DMS 273 (cell line): ENCODE data around the gene HRCT1.
A peak's percentile ranks its signal among the peaks of the same experiment; 100 is the strongest.
"Not testable (repeated sequence)": the region's sequence is repeated elsewhere in the genome, so short reads cannot be mapped to it uniquely, and the experiment has no call there.

Experiments
- DNase-seq: peaks from one replicate; lab custom pipeline; 2025; ENCODE audit not compliant: unreplicated experiment; lab: John Stamatoyannopoulos, UW

HRCT1 gene

DNA sequence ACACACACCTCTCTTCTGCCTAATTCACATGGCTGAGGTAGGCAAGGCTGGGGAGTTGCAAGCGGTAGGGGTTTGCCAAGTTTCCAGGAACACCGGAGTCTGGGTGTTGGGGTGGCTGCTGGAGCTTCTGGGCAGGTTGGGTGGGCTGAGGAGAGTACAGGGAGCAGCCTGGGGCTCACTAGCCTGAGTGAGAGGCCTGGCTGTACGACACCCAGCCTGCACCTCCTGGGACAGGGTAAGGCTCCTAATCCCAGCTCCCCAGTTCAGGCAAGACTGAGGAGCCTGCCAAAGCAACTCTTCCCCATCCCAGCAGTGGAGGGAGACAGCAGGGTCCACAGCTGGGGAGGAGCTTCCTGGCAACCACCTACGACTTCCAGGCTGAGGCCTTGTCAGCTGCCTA lies 11.3 kb downstream of the HRCT1 start:
- no peak for DNase-seq

DNA sequence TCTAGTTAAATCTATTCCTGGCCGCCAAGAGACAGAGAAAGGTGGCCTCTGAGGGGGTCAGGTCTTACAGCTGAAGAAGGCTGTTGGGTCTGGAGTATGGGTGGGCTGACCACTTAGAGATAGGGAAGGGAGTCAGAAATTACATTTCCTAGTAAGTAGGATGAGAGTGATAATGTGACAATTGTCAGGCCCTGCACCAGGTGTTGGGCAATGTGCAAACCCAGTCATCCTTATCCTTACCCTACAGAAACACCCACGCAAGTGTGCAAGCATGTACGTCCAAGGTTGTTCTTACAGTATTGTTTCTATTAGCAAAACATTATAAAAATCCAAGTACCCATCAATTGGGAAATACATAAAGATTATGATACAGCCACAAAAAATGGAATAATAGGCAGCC lies 12.8 kb downstream of the HRCT1 start:
- DNase-seq = no peak

DNA sequence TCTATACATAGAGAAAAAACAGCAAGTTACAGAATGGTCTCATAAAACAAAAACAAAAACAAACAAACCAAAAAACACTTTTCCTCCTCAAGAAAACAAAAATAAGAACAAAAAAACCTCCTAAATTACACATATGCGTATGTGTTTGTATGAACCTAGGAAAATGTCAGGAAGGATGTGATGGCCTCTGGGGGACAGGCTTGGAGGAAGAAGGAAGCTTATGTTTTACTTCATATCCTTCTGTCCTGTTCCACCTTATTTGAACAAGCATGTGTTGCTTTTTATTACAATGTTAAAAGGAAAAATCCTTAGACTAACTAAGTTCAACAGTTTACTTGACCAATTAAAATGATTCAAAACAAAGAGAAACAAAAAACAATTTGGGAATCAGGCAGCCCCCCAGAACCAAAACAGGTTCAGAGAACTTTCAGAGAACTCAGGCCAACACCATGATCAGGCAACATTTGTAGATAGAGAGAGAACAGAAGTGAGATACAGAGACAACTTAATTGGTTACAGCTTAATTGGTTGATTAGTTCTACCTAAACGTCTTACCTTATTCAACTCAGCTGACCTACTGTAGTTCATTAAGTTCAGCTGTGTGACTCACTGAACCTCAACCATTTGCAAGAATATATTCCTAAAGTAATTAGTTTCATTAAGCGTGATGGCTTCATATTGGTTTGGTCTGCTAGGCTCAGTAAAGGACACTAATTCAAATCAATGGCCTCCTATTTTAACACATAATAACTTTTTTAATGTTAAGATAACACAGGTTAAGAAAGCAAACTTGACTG lies 13.4 kb downstream of the HRCT1 start:
- no peak for DNase-seq

DNA sequence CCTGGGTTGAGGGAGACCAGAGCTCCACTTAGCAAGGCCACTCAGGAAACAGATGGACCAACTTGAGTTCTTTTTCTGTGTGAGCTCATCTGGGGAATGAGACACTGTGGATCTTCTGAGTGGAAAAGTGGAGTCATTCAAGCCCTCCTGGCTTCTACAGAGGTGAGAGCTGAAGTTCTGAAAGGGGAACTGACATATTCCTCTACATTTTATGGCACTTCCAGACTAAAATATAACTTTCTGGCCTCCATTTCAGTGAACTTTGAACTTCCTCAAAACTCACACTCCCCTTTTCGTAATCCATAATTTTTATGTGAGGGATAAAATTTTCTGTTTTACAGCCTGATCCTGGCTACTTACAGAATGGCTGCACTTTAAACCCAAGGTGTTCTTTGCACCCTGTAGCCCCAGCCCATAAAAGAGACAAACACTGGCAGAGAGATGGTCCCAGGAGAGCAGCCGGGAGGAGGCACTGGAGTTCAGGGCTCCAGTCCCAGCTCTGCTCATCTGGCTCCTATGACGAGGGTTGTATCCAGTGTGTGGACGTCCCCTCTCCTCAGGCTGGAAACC lies 14.1 kb downstream of the HRCT1 start:
- peak; percentile 23 for DNase-seq

DNA sequence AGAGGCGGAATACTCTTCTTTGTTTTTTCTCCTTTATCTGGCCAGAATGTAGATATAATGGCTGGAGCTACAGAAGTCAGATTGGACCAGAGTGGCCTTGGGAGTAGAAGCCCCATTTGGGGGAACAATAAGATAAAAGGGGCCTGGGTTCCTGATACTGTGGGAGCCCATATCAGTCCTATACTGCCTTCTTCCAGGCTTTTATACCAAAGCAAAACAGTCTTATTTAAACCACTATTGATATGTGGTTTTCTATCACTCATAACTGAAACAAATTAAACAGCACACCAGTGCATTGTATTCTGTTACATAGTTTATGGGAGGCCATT lies 17.6 kb downstream of the HRCT1 start:
- DNase-seq = no peak

DNA sequence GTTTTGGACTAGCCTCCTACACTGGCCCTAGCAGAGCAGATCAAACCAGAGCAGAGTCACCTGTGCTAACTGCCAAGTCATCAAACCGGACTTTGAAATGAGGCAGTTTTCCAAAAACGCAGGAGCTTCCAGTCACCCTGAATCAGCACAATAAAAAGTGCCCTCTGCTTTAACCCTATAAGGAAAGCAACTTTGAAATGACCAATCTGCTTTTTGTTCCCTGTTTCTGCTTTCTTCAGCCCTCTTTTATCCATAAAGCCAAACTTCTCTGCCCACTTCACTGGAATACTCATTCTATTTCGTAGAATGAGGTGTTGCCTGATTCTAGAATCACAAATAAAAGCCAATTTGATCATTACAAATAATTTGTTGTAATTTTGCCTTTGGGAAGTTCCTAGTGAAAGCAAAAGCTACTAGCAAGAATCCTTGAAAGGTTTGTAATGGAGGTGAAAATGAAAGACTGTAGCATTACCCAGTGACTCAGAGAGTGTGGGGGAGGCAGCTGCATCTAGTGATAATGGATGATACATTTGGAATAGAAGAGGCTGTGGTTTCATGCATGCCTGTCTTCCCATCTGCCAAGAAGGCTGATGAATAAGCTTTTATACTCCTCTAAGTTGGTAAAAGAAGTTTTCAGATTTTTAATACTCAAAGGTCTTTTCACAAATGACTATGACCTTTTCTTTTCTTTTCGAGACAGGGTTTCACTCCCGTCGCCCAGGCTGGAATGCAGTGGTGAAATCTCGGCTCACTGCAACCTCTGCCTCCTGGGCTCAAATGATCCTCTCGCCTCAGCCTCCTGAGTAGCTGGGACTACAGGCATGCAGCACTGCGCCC lies 18.1 kb downstream of the HRCT1 start:
- peak; percentile 36 for DNase-seq

DNA sequence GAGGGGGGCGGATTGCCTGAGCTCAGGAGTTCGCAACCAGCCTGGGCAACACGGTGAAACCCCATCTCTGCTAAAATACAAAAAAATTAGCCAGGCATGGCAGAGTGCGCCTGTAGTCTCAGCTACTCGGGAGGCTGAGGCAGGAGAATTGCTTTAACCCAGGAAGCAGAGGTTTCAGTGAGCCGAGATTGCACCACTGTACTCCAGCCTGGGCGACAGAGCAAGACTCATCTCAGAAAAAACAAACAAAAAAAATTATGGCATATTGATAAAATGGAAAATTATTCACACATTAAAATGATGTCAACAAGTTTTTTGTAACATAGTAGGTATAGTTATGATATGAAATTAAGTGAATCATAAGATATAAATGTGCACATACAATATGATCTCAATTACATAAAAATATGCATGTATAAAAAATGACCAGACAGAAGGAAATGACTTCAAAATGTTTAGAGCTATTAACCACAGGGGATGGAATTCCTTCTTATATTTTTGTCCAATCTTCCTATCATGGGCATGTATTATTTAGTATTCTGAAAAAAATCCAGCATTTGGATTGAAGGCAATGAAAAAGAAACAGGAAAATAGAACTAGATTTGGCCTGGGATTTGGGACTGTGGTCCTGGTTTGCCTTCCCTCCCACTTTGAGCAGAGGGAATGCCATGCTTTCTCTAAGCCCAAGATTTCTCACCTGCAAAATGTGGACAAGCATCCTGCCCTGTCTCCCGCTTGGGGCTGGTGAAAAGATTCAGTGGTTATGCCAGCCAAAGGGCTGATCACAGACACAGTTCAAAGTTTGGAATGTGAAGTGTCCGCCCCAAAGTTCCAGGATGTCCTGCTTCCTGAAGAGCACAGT lies 22.8 kb downstream of the HRCT1 start:
- DNase-seq = no peak

DNA sequence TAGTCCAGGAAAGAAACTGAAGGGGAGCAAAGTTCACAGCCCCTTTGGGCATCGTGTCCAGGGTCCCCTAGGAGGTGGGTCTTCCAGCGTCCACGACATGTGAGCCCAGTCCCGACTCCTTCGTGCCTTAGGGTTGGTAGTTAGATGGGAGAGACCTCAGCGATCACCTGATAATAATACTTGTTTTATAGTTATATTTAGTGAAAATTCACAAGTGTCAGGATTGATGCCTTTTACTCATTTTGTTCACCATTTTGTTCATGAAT lies 23.4 kb downstream of the HRCT1 start:
- DNase-seq = no peak

DNA sequence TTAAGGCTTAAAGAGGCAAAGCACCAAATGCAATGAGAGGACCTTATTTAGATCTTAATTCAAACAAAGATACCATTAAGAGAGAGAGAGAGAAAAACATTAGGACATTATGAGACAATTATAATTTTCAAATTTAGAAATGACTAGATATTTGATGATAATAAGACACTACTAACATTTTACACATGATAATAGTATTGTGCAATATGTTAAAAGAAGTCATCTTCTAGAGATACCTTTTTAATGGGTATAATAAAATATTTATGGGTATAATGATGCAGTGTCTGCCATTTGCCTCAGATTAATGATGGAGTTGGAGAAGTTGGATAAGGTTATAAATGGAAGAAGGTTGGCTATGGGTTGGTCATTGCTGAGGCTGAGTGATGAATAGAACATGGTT lies 24.5 kb downstream of the HRCT1 start:
- DNase-seq = no peak

DNA sequence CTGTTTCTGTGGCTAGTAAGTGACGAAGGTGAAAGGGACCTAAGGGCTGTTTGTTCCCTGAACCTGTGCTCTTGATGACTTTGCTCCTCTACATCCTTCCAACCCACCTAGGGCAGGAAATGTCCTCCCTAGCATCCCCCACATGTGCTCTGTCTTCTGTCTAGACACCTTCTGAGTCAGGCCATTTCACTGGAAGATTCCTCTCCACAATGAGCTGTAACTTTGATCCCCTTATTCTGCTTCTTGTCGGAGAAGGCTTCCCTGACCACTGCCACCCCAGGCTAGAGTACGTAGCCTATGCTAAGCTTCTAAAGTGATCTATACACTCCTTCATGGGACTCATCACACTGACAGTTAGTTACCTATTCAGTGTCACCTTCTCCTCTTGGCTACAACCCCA lies 25.0 kb downstream of the HRCT1 start:
- DNase-seq = no peak

DNA sequence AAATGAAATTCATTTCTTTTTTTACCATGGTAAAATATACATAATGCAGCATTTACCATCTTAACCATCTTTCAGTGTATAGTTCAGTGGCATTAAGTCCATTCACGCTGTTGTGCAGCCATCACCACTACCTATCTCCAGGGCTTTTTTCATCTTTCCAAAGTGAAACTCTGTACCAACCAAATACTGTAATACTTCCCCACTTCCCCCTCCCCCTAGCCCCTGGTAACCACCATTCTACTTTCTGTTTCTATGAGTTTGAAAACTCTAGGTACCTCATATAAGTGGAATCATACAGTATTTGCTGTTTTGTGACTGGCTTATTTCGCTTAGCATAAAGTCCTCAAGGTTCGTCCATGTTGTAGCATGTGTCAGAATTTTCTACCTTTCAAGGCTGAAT lies 26.7 kb downstream of the HRCT1 start:
- no peak for DNase-seq

DNA sequence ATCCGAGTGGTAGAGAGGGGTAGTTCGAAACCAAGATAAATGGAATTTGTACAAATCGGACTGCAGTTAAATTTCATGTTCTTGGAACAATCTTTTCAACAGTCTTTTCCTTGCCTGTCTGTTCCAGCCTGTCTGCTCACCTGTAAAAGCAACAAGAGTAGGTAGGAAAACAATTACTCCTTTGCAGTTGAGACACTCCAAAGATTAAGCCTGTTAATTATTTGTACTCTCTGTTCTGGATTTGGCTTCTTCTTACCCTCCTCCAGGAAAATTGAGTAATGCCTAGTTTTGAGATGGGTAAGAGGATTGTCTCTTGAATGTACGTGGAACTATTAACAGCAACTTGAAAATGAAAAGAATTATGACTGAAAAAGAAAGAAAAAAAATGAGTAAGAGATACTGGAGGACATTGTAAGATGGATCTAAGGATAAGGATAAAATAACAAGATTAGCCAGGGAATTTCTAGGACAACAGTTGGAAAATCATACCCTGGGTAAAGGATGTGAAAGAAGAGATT lies 27.6 kb downstream of the HRCT1 start:
- DNase-seq = no peak

DNA sequence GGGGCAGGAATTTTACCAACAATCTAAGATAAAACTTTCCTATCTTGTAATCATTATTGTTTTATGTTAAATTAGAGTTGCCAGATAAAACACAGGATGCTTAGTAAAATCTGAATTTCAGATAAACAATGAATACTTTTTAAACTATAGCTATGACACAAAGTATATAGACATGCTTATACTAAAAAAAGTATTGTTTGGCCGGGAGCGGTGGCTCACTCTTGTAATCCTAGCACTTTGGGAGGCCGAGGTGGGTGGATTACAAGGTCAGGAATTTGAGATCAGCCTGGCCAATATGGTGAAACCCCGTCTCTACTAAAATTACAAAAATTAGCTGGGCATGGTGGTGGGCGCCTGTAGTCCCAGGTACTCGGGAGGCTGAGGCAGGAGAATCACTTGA lies 28.1 kb downstream of the HRCT1 start:
- DNase-seq = not testable (repeated sequence)

DNA sequence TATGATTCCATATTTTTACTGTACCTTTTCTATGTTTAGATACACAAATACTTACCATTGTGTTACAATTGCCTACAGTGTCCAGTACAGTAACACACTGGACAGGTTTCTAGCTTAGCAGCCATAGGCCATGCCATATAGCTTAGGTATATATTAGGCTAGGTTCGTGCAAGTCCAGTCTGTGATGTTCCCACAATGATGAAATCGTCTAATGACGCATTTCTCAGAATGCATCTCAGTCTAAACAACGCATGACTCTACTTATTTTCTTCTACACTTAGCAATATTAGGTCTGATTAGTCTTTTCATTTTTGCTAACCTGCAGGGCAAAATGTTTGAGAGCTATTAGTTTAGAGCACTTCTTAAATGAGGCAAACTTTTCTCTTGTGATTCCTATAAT lies 29.3 kb downstream of the HRCT1 start:
- DNase-seq = no peak

DNA sequence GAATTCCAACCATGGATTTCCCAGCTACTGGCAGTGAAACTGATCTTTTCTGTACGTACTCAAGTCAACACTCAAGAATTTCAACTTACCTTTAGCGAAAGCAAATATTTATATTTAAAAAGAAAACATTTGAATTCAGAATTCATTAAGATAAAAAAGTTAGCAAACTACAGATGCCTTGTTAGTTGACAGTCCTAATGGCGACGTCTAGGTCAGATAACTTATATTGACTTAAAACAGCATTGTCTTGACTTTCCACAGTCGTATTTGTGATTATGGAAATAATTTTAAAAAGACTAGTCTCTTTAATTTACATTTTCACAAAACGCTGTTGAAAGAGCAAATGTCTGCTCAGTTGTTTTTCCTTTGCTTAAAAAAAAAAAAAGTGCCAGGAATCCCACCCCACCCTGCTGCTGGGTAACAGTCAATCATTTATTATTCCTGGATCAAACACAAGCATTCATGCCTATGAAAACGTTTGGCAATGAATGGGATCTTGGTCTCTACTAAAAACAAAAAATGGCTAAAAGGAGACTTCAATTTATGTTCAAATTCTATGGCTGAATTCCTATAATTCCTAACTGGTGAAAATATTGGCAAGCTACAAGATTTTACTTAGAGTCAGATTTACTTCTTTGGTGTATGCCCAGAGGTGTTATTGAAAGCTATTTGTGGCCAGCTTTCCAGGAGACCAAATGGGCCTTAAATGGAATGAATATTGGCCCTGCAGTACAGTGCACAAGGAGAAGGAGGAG lies 29.9 kb downstream of the HRCT1 start:
- DNase-seq = no peak

DNA sequence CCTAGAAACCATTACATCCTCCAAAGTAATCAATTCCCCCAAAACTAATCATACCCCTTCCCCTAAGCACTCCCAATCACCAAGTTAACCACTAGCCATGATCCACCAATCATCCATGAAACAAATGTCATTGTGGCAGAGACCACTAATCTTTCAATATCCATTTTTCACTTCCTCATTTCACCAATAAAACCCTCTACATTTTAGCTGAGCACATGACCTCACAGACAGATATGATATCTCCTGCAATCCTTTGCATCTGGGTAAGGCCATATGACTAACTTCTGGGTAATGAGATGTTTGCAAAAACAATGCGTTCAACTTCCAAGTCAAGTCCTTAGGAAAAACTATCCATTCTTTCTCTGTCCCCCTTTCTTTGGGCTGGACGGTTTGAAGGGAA lies 31.2 kb downstream of the HRCT1 start:
- DNase-seq = no peak

DNA sequence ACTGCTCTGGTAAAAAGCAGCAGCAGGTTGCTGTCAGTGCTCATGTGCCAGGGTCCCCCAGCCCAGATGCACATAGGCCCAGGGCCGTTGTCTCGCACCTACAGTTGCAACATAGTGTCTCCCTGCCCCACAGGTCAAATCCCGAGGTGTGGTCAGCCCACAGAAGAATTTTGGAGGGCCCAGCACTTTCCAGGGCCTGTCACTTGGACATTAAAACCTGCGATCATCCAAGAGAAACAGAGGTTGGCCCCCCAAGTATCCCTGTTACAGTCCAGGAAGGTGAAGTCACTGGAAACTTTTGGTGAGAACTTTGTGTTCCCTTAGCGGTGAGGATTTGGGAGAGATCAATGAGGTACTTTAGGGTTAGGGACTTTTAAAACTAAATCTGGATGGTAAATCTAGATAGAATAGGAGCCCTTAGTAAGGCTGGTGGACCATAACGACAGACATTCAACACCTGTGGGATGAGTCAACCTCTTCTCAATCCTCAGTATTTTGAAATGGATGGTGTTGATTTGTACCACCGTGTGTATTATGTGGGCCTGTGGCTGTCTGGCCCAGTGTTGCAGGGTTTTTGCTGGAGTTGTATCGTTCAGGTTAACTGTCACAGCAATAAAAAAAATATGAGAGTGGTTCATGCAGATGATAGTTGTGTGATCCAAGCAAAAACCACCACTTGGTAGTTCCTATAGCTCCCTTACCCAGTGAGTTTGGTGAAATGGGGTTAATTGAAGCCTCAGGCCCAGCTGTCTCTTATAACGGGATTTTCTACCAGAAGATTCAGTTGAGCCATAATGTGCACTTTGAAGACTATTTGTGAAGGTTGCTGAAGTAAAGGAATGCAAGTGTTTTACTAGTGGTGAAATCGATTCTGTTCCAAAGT lies 32.7 kb downstream of the HRCT1 start:
- DNase-seq = no peak

DNA sequence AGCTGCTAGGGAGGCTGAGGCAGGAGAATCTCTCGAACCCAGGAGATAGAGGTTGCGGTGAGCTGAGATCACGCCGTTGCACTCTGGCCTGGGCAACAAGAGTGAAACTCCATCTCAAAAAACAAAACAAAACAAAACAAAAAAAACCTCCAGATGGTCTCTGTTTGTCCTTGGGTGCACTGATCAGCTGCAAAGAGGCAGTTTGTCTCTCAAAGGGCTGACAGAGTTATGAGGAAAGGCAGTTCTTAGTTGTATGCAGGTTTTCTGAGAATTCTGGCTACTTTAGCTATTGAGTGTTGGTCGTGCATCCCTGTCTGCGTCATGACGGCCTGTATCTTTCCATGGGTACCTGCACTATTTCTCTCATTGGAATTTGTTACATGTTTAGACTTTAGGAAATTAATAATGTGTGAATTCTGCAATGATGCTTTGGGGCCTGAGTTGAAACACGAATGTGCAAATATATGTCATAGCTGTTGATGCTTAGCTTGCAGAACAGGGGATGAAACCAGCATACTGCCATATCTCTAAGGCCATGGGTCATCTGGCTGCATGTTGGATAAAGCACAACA lies 33.8 kb downstream of the HRCT1 start:
- DNase-seq = no peak
